Measurements from ENCODE around the gene PCDHAC2. TPM values are rescaled to one million over a fixed set of nuclear protein-coding genes. Genes with fewer than 3 reads are reported as not detected.

Gene PCDHAC2
- total RNA-seq, 6 experiments from 2014 or later = not detected

DNA sequence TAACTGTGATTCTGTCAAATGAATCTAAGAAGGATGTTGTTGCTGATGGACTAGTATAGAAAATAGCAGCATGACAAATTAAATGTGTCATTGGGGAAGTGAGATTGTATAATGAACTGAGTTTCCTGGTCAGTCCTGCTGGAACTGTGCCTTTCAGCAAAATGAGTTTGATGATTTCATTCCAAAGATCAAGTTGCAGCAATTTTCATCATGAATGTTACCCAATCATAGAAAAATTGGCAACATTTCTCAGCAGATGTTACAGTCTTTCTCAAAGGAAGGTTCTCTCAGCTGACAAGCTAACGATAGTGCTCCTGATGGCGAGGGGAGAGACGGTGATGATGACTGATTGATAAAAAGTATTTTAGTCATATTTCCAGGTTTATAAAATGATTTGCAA, 10.7 kb downstream of the PCDHAC2 start:
- Mint-ChIP-seq H3K4me1 (ENCODE audit: low read depth) (no peaks in the 10 kb centered on the region), H3K36me3 (ENCODE audit: low read depth) (no peaks in the 10 kb centered on the region), H3K27me3 (ENCODE audit: insufficient read depth) (no peaks in the 10 kb centered on the region), H3K4me3 (no peak overlapping the region), H3K27ac (no peak overlapping the region), H3K9me3 (peaks cover 19% of the 10 kb centered on the region)
- no peak for DNase-seq
- TF ChIP-seq CTCF (IDR thresholded peaks at IDR 0.05) = no peak

GRCh38 chr5:140978260-140978659, 12.0 kb downstream of the PCDHAC2 start:
- Mint-ChIP-seq H3K4me1 (ENCODE audit: low read depth) (no peaks in the 10 kb centered on the region), H3K27me3 (ENCODE audit: insufficient read depth) (no peaks in the 10 kb centered on the region), H3K9me3 (peaks cover 13% of the 10 kb centered on the region), H3K27ac (no peak overlapping the region), H3K36me3 (ENCODE audit: low read depth) (no peaks in the 10 kb centered on the region), H3K4me3 (no peak overlapping the region)
- DNase-seq = no peak
- TF ChIP-seq CTCF (IDR thresholded peaks at IDR 0.05) = no peak

DNA sequence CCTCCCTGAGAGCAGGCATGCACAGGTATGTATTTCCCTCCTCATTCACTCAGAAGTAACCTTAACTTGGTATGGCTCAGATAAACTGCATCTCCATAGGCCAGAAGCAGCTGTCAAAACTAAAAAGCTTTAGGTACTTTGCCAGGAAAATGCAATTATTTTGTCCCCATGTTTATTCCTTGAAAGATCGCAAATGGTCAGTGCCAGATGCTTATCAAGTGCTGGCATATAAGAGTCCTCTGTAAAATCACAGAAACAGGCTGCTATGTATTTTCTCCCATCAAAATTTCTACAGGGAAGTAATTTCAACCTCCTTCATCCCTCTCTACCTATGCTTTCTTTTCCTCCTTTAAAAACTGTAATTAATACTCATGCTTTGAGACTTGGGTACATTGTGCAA, 12.7 kb downstream of the PCDHAC2 start:
- H3K9me3 Mint-ChIP-seq = peaks cover 9% of the 10 kb centered on the region
- H3K27ac Mint-ChIP-seq = no peak overlapping the region
- peaks cover 1% of the 10 kb centered on the region; the same call in 1 of the 2 replicates for H3K27me3 Mint-ChIP-seq (ENCODE audit: insufficient read depth)
- no peaks in the 10 kb centered on the region for H3K4me1 Mint-ChIP-seq (ENCODE audit: low read depth)
- H3K4me3 Mint-ChIP-seq = no peak overlapping the region
- H3K36me3 Mint-ChIP-seq (ENCODE audit: low read depth) = no peaks in the 10 kb centered on the region
- TF ChIP-seq CTCF (IDR thresholded peaks at IDR 0.05) = no peak
- DNase-seq = no peak

DNA sequence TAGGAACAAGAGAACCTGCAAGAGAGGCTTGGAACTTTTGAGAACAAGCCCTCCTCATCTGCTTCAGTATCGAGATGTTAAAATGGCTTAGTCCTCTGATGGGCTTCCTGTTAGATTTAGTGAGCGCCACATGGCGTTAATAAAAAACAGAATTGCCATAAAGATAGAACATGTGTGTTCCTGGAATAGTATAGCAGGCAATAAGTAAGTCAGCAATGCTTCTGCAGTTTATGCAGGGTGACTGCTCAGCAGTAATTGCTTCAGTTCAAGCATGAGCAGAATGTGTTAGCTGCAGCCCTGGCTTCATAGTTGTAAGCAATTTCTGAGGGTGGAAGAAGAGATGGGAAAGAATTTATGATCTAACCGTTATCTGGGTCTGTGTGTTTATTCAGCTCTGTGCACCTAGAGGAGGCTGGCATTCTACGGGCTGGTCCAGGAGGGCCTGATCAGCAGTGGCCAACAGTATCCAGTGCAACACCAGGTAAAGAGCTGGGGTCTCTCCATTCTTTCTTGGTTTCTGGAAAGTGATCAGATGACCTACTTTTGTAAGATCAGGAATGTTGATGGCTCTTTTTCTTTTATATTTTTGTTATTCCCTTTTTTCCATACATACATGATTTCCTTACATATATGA, 15.9 kb downstream of the PCDHAC2 start:
- H3K4me1 Mint-ChIP-seq (ENCODE audit: low read depth) = no peaks in the 10 kb centered on the region
- H3K9me3 Mint-ChIP-seq = peaks cover 20% of the 10 kb centered on the region
- H3K4me3 Mint-ChIP-seq = no peak overlapping the region
- H3K27me3 Mint-ChIP-seq (ENCODE audit: insufficient read depth) = peaks cover 1% of the 10 kb centered on the region; the same call in 1 of the 2 replicates
- TF ChIP-seq CTCF (IDR thresholded peaks at IDR 0.05) = no peak
- H3K36me3 Mint-ChIP-seq (ENCODE audit: low read depth) = no peaks in the 10 kb centered on the region
- H3K27ac Mint-ChIP-seq = no peak overlapping the region
- DNase-seq = no peak

GRCh38 chr5:140986117-140986521, 19.8 kb downstream of the PCDHAC2 start:
- peaks cover 20% of the 10 kb centered on the region for H3K9me3 Mint-ChIP-seq
- no peaks in the 10 kb centered on the region for H3K4me1 Mint-ChIP-seq (ENCODE audit: low read depth)
- H3K27me3 Mint-ChIP-seq (ENCODE audit: insufficient read depth) = peaks cover 4% of the 10 kb centered on the region; the same call in 1 of the 2 replicates
- no peak overlapping the region for H3K27ac Mint-ChIP-seq
- no peak for TF ChIP-seq CTCF (IDR thresholded peaks at IDR 0.05)
- no peaks in the 10 kb centered on the region for H3K36me3 Mint-ChIP-seq (ENCODE audit: low read depth)
- no peak for DNase-seq
- no peak overlapping the region for H3K4me3 Mint-ChIP-seq

Measured in HFFc6 (cell line).